Measurements from ENCODE around the gene GRM5.

- TF ChIP-seq CTCF (IDR thresholded peaks at IDR 0.05; ENCODE audit: poor library complexity): no peak
- no peak for TF ChIP-seq EZH2 (IDR thresholded peaks at IDR 0.05; ENCODE audit: borderline replicate concordance)
Measured at GRCh38 chr11:88827018-88827676, 238.6 kb downstream of the GRM5 start.

Data from hepatocyte (in vitro differentiated cells).